Parathyroid adenoma (tissue), 2 donors: ENCODE measurements around the gene MESD.

Experiments
- H2AFZ ChIP-seq: fragments of 300-600 bp; sonication (generic); one replicate; pipeline ENCODE4 v1.7.0; 2017; ENCODE audit warnings: antibody characterized with exemption, mild to moderate bottlenecking
- H3K27ac ChIP-seq: fragments of 300-600 bp; sonication (generic); one replicate; pipeline ENCODE4 v1.7.0; 2017
- H3K27me3 ChIP-seq: fragments of 300-600 bp; sonication (generic); one replicate; pipeline ENCODE4 v1.7.0; 2017; ENCODE audit warnings: low read length; ENCODE audit not compliant: control insufficient read depth, insufficient read depth
- H3K36me3 ChIP-seq: fragments of 300-600 bp; sonication (generic); one replicate; pipeline ENCODE4 v1.7.0; 2017; ENCODE audit warnings: low read length; ENCODE audit not compliant: control insufficient read depth, insufficient read depth
- H3K4me1 ChIP-seq: fragments of 300-600 bp; sonication (generic); one replicate; pipeline ENCODE4 v1.7.0; 2017; ENCODE audit warnings: control low read depth
- H3K4me2 ChIP-seq: fragments of 300-600 bp; sonication (generic); one replicate; pipeline ENCODE4 v1.7.0; 2017; ENCODE audit warnings: low read length
- H3K4me3 ChIP-seq: fragments of 300-600 bp; sonication (generic); one replicate; pipeline ENCODE4 v1.7.0; 2017; ENCODE audit warnings: low read depth, low read length
- H3K79me2 ChIP-seq: fragments of 300-600 bp; sonication (generic); one replicate; pipeline ENCODE4 v1.7.0; 2017; ENCODE audit warnings: control low read depth
- H3K9ac ChIP-seq: fragments of 300-600 bp; sonication (generic); one replicate; pipeline ENCODE4 v1.7.0; 2017; ENCODE audit warnings: mild to moderate bottlenecking
- H3K9me3 ChIP-seq: fragments of 300-600 bp; sonication (generic); one replicate; pipeline ENCODE4 v1.7.0; 2017; ENCODE audit warnings: low read length; ENCODE audit not compliant: control insufficient read depth
- CTCF ChIP-seq: fragments of 300-600 bp; sonication (generic); IDR thresholded peaks from one replicate; pipeline ENCODE4 v1.7.0; 2017; ENCODE audit warnings: antibody characterized with exemption, mild to moderate bottlenecking
- donor health status: primary hyperparathyroidism.

MESD gene

GRCh38 chr15:81032818-81033217, 43.2 kb upstream of the MESD start:
- no peak for TF ChIP-seq CTCF
- H3K36me3 ChIP-seq: no peaks in the 10 kb centered on the region
- no peaks in the 10 kb centered on the region for H3K27me3 ChIP-seq
- H3K9ac ChIP-seq: no peak overlapping the region
- H3K4me2 ChIP-seq: no peak overlapping the region
- H3K9me3 ChIP-seq: no peaks in the 10 kb centered on the region
- H3K27ac ChIP-seq: no peak overlapping the region
- H2AFZ ChIP-seq: no peak overlapping the region
- H3K4me3 ChIP-seq: no peak overlapping the region
- H3K4me1 ChIP-seq: no peaks in the 10 kb centered on the region
- H3K79me2 ChIP-seq: no peaks in the 10 kb centered on the region

DNA sequence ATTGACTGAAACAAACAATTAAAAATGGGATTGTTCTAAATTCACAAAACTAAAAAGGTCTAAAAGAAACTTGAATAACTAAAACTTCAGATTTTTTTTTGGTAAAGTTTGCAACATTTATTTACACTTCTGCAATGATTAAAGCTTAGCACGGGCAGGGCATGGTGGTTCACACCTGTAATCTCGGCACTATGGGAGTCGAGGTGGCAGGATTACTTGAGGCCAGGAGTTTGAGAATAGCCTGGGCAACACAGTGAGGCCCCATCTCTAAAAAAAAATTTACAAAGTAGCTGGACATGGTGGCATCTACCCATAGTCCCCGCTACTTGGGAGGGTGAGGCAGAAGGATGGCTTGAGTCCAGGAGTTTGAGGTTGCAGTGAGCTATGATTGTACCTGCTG, 42.7 kb upstream of the MESD start:
- Histone ChIP-seq H2AFZ (no peak overlapping the region), H3K27ac (no peak overlapping the region), H3K27me3 (no peaks in the 10 kb centered on the region), H3K4me3 (no peak overlapping the region), H3K4me1 (no peaks in the 10 kb centered on the region), H3K36me3 (no peaks in the 10 kb centered on the region), H3K79me2 (no peaks in the 10 kb centered on the region), H3K9me3 (no peaks in the 10 kb centered on the region), H3K4me2 (no peak overlapping the region), H3K9ac (no peak overlapping the region)
- no peak for TF ChIP-seq CTCF

DNA sequence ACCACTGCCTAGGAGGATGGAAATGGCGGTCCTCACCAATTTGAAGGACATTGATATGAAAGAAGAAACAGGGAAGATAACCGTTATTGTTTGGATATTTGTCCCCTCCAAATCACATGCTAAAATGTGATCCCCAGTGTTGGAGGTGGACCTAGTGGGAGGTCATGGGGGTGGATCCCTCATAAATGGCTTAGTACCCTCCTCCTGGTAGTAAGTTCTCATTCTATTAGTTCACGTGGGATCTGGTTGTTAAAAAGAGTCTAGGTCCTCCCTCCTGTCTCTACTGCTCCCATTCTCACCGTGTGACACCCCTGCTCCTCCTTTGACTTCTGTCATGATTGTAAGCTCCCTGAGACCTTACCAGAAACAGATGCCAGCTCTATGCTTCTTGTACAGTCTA, 41.6 kb upstream of the MESD start:
- Histone ChIP-seq H3K4me3 (no peak overlapping the region), H3K79me2 (no peaks in the 10 kb centered on the region), H3K4me2 (no peak overlapping the region), H3K9ac (no peak overlapping the region), H3K27ac (no peak overlapping the region), H3K9me3 (no peaks in the 10 kb centered on the region), H2AFZ (no peak overlapping the region), H3K27me3 (no peaks in the 10 kb centered on the region), H3K36me3 (no peaks in the 10 kb centered on the region), H3K4me1 (no peaks in the 10 kb centered on the region)
- no peak for TF ChIP-seq CTCF

DNA sequence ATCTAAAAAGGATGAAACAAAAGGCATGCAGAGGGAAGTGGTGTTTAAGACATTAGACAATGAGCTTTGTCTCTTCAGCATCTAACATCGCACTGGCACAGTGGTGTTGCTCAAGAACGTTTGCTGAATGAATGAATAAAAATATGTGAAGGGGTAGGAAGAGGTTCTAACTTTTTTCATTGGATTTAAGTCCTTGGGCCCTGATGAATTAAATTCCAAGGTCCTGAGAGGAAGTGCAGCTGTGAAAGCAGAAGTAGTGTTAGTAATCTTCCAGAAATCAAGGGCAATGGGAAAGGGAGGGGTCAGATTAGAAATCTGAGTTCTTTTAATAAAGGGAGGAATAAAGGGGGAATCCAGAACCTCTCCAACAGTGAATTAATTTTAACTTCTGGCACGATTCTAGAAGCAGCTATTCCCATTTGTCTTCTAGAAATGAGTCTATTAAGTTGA, 40.7 kb upstream of the MESD start:
- no peak overlapping the region for H3K9ac ChIP-seq
- TF ChIP-seq CTCF: no peak
- H3K4me2 ChIP-seq: no peak overlapping the region
- no peaks in the 10 kb centered on the region for H3K36me3 ChIP-seq
- H2AFZ ChIP-seq: no peak overlapping the region
- H3K27ac ChIP-seq: no peak overlapping the region
- no peaks in the 10 kb centered on the region for H3K4me1 ChIP-seq
- no peaks in the 10 kb centered on the region for H3K79me2 ChIP-seq
- no peaks in the 10 kb centered on the region for H3K27me3 ChIP-seq
- no peak overlapping the region for H3K4me3 ChIP-seq
- H3K9me3 ChIP-seq: no peaks in the 10 kb centered on the region

DNA sequence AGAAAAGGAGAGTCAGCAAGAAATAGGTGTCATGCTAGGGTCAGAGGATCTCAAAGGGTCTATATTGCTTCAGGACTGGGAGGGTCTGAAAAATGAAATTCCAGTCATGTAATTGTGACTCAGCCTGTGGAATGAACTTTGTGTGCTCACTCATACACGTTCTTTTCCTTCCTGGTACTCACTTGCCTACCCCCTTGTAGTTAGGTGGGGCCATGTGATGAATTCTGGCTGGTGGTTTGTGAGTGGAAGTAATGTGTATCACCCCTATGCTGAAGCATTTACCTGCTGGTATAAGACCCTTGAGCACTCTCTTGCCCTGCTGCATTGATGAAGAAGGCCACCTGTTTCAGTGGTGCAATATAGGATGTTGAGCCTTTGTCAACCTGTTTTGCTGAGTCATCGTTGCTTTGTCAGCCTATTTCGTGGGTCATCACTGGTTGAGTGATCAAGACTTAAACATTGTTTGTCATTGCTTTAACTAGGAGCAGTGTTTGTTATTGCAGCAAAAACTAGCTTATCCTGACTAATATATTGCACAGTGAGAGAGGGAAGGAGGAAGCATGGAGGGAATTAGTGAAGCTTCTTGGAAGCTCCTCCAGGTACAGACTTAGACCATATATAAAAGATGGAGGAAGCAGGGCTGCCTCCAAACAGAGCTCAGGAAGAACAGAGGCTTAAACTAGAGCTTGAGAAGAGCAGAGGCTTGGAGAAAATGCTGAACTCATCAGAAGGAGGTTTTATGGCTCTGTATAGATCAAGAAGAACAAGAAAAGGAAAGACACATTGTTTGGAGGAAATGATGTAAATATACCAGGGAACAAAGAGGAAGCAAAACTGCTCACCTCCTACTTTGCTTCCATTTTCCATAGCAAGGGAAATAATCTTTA, 40.0 kb upstream of the MESD start:
- Histone ChIP-seq H3K79me2 (no peaks in the 10 kb centered on the region), H3K9me3 (no peaks in the 10 kb centered on the region)
- TF ChIP-seq CTCF: no peak

More for the DNA sequence above, 40.0 kb upstream of the MESD start:
- Histone ChIP-seq H3K9ac (no peak overlapping the region), H3K4me3 (no peak overlapping the region), H3K4me1 (no peaks in the 10 kb centered on the region), H3K36me3 (no peaks in the 10 kb centered on the region), H3K4me2 (no peak overlapping the region), H3K27me3 (no peaks in the 10 kb centered on the region), H2AFZ (no peak overlapping the region), H3K27ac (no peak overlapping the region)
